RWPE1 (cell line): ENCODE measurements around the gene MYL12A.

Source experiments
- CTCF ChIA-PET: fragments of 350-600 bp; sonication (Branson Sonifier 250); formaldehyde crosslinking; extraction: SDS; loops from one replicate; lab custom pipeline; 2021; lab: Yijun Ruan, JAX
- POLR2A ChIA-PET: fragments of 400-600 bp; formaldehyde crosslinking; extraction: SDS; loops from one replicate; lab custom pipeline; 2020; ENCODE audit warnings: antibody characterized with exemption; ENCODE audit not compliant: low non-redundant PET; lab: Yijun Ruan, JAX
- DNase-seq: peaks from one replicate; pipeline ENCODE4 v3.0.0; 2012; ENCODE audit warnings: low spot score
- H3K27ac ChIP-seq: fragments of 450-650 bp; 2 replicates; pipeline ENCODE4 v1.5.1; 2017
- TF ChIP-seq, protein P1 (sequence below): fragments of 450-650 bp; conservative IDR thresholded peaks from 2 replicates; pipeline ENCODE4 v1.5.1; 2017; ENCODE audit warnings: low read depth, mild to moderate bottlenecking

Gene MYL12A

GRCh38 chr18:3279201-3280185 lies 31.9 kb downstream of the MYL12A start:
- CTCF ChIA-PET = interaction anchor here (0.6 to 1.0 kb wide), 3 partner anchors 386 to 389 kb away, joined by 3 to 5 read pairs (median 4); no protein-coding TSS in a partner anchor
- DNase-seq = no peak
- H3K27ac ChIP-seq = peak overlapping the region; percentile 47
- POLR2A ChIA-PET = interaction anchor here (0.5 kb wide), 1 partner anchor 316 kb away, joined by 3 read pairs; no protein-coding TSS in a partner anchor
- TF ChIP-seq, protein P1, sequence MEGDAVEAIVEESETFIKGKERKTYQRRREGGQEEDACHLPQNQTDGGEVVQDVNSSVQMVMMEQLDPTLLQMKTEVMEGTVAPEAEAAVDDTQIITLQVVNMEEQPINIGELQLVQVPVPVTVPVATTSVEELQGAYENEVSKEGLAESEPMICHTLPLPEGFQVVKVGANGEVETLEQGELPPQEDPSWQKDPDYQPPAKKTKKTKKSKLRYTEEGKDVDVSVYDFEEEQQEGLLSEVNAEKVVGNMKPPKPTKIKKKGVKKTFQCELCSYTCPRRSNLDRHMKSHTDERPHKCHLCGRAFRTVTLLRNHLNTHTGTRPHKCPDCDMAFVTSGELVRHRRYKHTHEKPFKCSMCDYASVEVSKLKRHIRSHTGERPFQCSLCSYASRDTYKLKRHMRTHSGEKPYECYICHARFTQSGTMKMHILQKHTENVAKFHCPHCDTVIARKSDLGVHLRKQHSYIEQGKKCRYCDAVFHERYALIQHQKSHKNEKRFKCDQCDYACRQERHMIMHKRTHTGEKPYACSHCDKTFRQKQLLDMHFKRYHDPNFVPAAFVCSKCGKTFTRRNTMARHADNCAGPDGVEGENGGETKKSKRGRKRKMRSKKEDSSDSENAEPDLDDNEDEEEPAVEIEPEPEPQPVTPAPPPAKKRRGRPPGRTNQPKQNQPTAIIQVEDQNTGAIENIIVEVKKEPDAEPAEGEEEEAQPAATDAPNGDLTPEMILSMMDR = no peak

DNA sequence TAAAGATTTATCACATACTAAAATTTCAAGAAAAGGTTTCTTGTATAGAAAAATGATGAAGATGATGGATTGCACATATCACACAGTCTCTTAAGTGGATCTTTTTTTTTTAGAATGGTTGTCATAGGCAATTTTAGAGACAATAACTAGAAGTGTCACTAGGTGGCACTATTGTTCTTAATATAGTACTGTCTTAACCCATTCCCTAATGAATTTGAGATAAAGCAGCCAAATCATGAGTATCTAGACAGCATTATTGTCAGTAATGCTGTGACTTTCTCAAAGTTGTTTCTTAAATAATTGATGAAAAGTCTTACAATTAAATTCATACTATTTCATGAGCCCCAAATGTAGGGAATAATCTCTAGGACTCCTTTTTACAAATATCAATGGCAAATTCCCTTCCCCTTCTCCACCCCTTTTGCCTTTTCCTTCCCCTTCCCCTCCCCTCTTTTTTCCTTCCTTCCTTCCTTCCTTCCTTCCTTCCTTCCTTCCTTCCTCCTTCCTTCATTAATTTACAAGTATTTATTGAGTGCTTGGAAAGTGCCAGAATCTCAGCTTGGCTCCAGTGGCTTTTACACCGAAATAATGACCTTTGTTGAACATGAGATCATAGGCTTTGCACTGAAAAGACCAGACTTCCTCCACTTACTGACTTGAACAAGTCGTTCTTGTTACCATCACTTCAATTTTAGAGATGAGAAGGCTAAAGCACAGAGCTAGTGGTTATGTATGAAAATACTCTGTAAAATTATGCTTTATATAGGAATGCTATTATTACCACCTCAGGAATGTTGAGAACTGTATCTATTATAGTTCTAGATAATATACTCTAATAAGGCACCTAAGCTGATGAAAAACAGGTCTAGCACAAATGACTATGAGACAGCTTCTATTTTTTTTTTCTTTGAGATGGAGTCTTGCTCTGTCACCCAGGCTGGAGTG lies 34.1 kb downstream of the MYL12A start:
- ChIA-PET CTCF (interaction anchor here (0.6 to 2.6 kb wide), 10 partner anchors 26 to 489 kb away, joined by 3 to 18 read pairs (median 3); no protein-coding TSS in a partner anchor), POLR2A (interaction anchor here (0.8 to 1.0 kb wide), 2 partner anchors 171 to 384 kb away, joined by 3 to 4 read pairs; no protein-coding TSS in a partner anchor)
- peak; percentile 70 for DNase-seq
- no peak overlapping the region for H3K27ac ChIP-seq
- TF ChIP-seq, protein P1 = peak; percentile 56

- no peak for DNase-seq
- ChIA-PET CTCF (interaction anchor here (0.5 to 2.6 kb wide), 4 partner anchors 165 to 712 kb away, joined by 3 to 18 read pairs (median 6); no protein-coding TSS in a partner anchor), POLR2A (no interaction called here)
- TF ChIP-seq, protein P1 = no peak
- H3K27ac ChIP-seq = no peak overlapping the region
Observed at GRCh38 chr18:3283253-3283863, 35.8 kb downstream of the MYL12A start.

GRCh38 chr18:3283908-3284307 lies 36.3 kb downstream of the MYL12A start:
- TF ChIP-seq, protein P1 = no peak
- CTCF ChIA-PET = interaction anchor here (1.3 kb wide), 1 partner anchor 302 kb away, joined by 3 read pairs; no protein-coding TSS in a partner anchor
- no peak overlapping the region for H3K27ac ChIP-seq
- POLR2A ChIA-PET = no interaction called here
- no peak for DNase-seq

DNA sequence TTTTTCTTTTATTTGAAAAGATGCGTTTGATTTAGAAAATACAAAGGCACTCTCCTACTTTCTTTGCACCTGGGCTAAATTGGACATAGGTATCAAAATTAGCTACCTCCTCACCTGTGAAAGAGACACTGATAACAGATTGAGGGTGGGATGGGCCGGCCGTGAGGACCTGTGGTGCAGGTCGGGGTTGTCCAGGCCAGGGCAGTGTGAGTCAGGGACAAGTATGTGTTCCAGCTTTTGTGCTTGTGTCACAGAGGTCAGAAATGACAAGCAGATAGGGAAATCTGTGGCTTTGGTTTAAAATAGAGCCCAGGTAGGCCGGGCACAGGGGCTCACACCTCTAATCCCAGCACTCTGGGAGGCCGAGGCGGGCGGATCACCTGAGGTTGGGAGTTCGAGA lies 36.9 kb downstream of the MYL12A start:
- ChIA-PET CTCF (no interaction called here), POLR2A (no interaction called here)
- no peak for DNase-seq
- TF ChIP-seq, protein P1 = no peak
- H3K27ac ChIP-seq = 0 out of 2 replicates have a peak overlapping the region, but pooled peaks have one; percentile 8
